ENCODE results near the gene TMEM179.

The TMEM179 gene

GRCh38 chr14:104573930-104574329 lies 30.6 kb downstream of the TMEM179 start:
- POLR2A ChIA-PET: no interaction called here
- no peak for DNase-seq (ENCODE audit: extremely low spot score)
- CTCF ChIA-PET: interaction anchor here (2.3 kb wide), 1 partner anchor 10 kb away, joined by 5 read pairs; no protein-coding TSS in a partner anchor
- no peak for TF ChIP-seq CTCF (IDR thresholded peaks at IDR 0.05; ENCODE audit: control extremely low read depth, extremely low read depth, low read depth, missing control alignments)

- CTCF ChIA-PET: interaction anchor here (2.3 kb wide), 1 partner anchor 8 kb away, joined by 5 read pairs; no protein-coding TSS in a partner anchor
- POLR2A ChIA-PET: no interaction called here
- no peak for TF ChIP-seq CTCF (IDR thresholded peaks at IDR 0.05; ENCODE audit: control extremely low read depth, extremely low read depth, low read depth, missing control alignments)
Measured at GRCh38 chr14:104572668-104573067, 31.9 kb downstream of the TMEM179 start.

GRCh38 chr14:104572024-104572626 lies 32.4 kb downstream of the TMEM179 start:
- no peak for TF ChIP-seq CTCF (IDR thresholded peaks at IDR 0.05; ENCODE audit: control extremely low read depth, extremely low read depth, low read depth, missing control alignments)
- POLR2A ChIA-PET: no interaction called here
- CTCF ChIA-PET: interaction anchor here (2.3 kb wide), 1 partner anchor 8 kb away, joined by 5 read pairs; no protein-coding TSS in a partner anchor
- no peak for DNase-seq (ENCODE audit: extremely low spot score)

More at GRCh38 chr14:104572668-104573067, 31.9 kb downstream of the TMEM179 start:
- DNase-seq (ENCODE audit: extremely low spot score): no peak

- POLR2A ChIA-PET: no interaction called here
- DNase-seq (ENCODE audit: extremely low spot score): no peak
- TF ChIP-seq CTCF (IDR thresholded peaks at IDR 0.05; ENCODE audit: control extremely low read depth, extremely low read depth, low read depth, missing control alignments): no peak
- CTCF ChIA-PET: no interaction called here
Measured at GRCh38 chr14:104571246-104571645, 33.3 kb downstream of the TMEM179 start.

GRCh38 chr14:104569435-104569834 lies 35.1 kb downstream of the TMEM179 start:
- CTCF ChIA-PET: no interaction called here
- POLR2A ChIA-PET: no interaction called here
- no peak for DNase-seq (ENCODE audit: extremely low spot score)
- TF ChIP-seq CTCF (IDR thresholded peaks at IDR 0.05; ENCODE audit: control extremely low read depth, extremely low read depth, low read depth, missing control alignments): no peak

- CTCF ChIA-PET: no interaction called here
- TF ChIP-seq CTCF (IDR thresholded peaks at IDR 0.05; ENCODE audit: control extremely low read depth, extremely low read depth, low read depth, missing control alignments): no peak
- POLR2A ChIA-PET: no interaction called here
- DNase-seq (ENCODE audit: extremely low spot score): no peak
Measured at GRCh38 chr14:104568620-104569019, 36.0 kb downstream of the TMEM179 start.

GRCh38 chr14:104567957-104568225 lies 36.7 kb downstream of the TMEM179 start:
- TF ChIP-seq CTCF (IDR thresholded peaks at IDR 0.05; ENCODE audit: control extremely low read depth, extremely low read depth, low read depth, missing control alignments): no peak
- ChIA-PET CTCF (no interaction called here), POLR2A (no interaction called here)
- no peak for DNase-seq (ENCODE audit: extremely low spot score)
